ENCODE results near the gene PLA2G4A. TPM values are rescaled to one million over a fixed set of nuclear protein-coding genes. Genes with fewer than 3 reads are reported as not detected.

Gene PLA2G4A
- total RNA-seq, 2 donors from 2014 or later: 4.9 to 5.7 TPM

GRCh38 chr1:186865857-186866256 is 37.1 kb downstream of the PLA2G4A start:
- Mint-ChIP-seq H3K36me3 (ENCODE audit: insufficient read depth in 2 of 2) (peaks cover 2 to 3% of the 10 kb centered on the region in 2 donors), H3K27ac (peak overlapping the region; percentile 54), H3K9me3 (peaks cover 0 to 2% of the 10 kb centered on the region in 2 donors), H3K4me1 (ENCODE audit: low read depth) (peaks cover 9% of the 10 kb centered on the region), H3K27me3 (ENCODE audit: low read depth) (no peaks in the 10 kb centered on the region), H3K4me3 (no peak overlapping the region)
- ATAC-seq (replicated peaks in 1 of 2) (peak; percentile 31 to 60), DNase-seq (no peak)

- no peak for ATAC-seq (replicated peaks in 1 of 2)
- Mint-ChIP-seq H3K4me1 (ENCODE audit: low read depth) (peaks cover 19% of the 10 kb centered on the region), H3K36me3 (ENCODE audit: insufficient read depth in 2 of 2) (peaks cover 2 to 3% of the 10 kb centered on the region in 2 donors), H3K27ac (no peak overlapping the region), H3K4me3 (peak overlapping the region in 1 of 2 donors; percentile 11), H3K27me3 (ENCODE audit: low read depth) (no peaks in the 10 kb centered on the region), H3K9me3 (no peaks in the 10 kb centered on the region)
- no peak for DNase-seq
Observed at GRCh38 chr1:186869526-186870228, 40.9 kb downstream of the PLA2G4A start.

- peaks cover 10% of the 10 kb centered on the region for H3K4me1 Mint-ChIP-seq (ENCODE audit: low read depth)
- H3K36me3 Mint-ChIP-seq (ENCODE audit: insufficient read depth in 2 of 2): peaks cover 2 to 3% of the 10 kb centered on the region in 2 donors
- no peak overlapping the region for H3K27ac Mint-ChIP-seq
- DNase-seq (no peak), ATAC-seq (replicated peaks in 1 of 2) (no peak)
- no peaks in the 10 kb centered on the region for H3K27me3 Mint-ChIP-seq (ENCODE audit: low read depth)
- H3K4me3 Mint-ChIP-seq: no peak overlapping the region
- no peaks in the 10 kb centered on the region for H3K9me3 Mint-ChIP-seq
Observed at GRCh38 chr1:186871784-186872183, 43.0 kb downstream of the PLA2G4A start.

DNA sequence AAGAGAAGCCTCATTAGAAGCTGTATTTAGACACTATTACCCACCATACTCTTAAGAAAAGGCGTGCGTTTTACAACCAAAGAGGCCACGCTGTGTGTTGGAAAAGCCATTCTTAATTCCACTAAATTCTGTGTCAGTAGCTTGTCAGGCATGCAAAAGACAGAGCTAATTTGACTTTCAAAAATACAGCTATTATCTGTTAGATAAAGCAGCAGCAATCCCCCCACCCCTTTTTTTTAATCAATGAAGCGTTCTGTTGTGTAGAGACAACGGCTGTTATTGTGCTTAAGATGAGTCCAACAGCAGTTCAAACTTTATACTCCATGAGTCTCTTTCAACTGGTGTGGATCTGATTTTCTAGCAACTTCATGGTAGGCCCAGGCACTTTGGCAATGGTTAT is 43.5 kb downstream of the PLA2G4A start:
- ATAC-seq (replicated peaks in 1 of 2) (no peak), DNase-seq (no peak)
- H3K4me1 Mint-ChIP-seq (ENCODE audit: low read depth): peaks cover 10% of the 10 kb centered on the region
- H3K27ac Mint-ChIP-seq: peak overlapping the region; percentile 24
- H3K9me3 Mint-ChIP-seq: no peaks in the 10 kb centered on the region
- H3K36me3 Mint-ChIP-seq (ENCODE audit: insufficient read depth in 2 of 2): peaks cover 2 to 3% of the 10 kb centered on the region in 2 donors
- H3K27me3 Mint-ChIP-seq (ENCODE audit: low read depth): no peaks in the 10 kb centered on the region
- H3K4me3 Mint-ChIP-seq: no peak overlapping the region

DNA sequence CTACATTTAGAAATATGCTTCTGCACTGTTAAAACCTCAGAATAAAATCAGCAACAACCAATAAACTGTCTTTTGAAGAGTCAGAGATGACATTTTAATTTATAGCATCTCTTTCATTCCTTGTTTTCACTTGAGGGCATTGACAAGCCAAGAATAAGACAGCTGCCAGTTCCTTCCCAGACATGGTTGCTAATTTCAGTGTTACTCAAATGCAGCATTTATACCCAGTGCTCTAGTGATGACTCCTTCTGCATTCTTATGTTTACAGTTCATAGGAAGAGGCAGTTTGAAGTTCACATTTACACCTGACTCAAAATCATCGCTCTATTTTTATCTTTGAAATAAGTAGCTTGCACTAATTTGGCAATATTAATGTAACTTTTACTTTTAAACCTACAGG is 44.9 kb downstream of the PLA2G4A start:
- H3K4me1 Mint-ChIP-seq (ENCODE audit: low read depth): peaks cover 10% of the 10 kb centered on the region
- peak overlapping the region; percentile 38 for H3K27ac Mint-ChIP-seq
- H3K27me3 Mint-ChIP-seq (ENCODE audit: low read depth): no peaks in the 10 kb centered on the region
- peaks cover 0 to 2% of the 10 kb centered on the region in 2 donors for H3K36me3 Mint-ChIP-seq (ENCODE audit: insufficient read depth in 2 of 2)
- ATAC-seq (replicated peaks in 1 of 2): peak; percentile 58 to 72
- no peak for DNase-seq
- H3K4me3 Mint-ChIP-seq: no peak overlapping the region
- H3K9me3 Mint-ChIP-seq: no peaks in the 10 kb centered on the region

- ATAC-seq (replicated peaks in 1 of 2) (peak in 1 of 2 donors; percentile 33), DNase-seq (no peak)
- Mint-ChIP-seq H3K27me3 (ENCODE audit: low read depth) (no peaks in the 10 kb centered on the region), H3K9me3 (no peaks in the 10 kb centered on the region), H3K4me3 (no peak overlapping the region), H3K27ac (no peak overlapping the region), H3K4me1 (ENCODE audit: low read depth) (peaks cover 10% of the 10 kb centered on the region), H3K36me3 (ENCODE audit: insufficient read depth in 2 of 2) (no peaks in the 10 kb centered on the region)
Observed at GRCh38 chr1:186875896-186876835, 47.4 kb downstream of the PLA2G4A start.

- Mint-ChIP-seq H3K9me3 (peaks cover 0 to under 1% of the 10 kb centered on the region in 2 donors), H3K27ac (no peak overlapping the region), H3K36me3 (ENCODE audit: insufficient read depth in 2 of 2) (no peaks in the 10 kb centered on the region), H3K27me3 (ENCODE audit: low read depth) (peaks cover 6% of the 10 kb centered on the region), H3K4me3 (no peak overlapping the region), H3K4me1 (ENCODE audit: low read depth) (peaks cover 10% of the 10 kb centered on the region)
- DNase-seq (no peak), ATAC-seq (replicated peaks in 1 of 2) (no peak)
Observed at GRCh38 chr1:186878356-186878755, 49.6 kb downstream of the PLA2G4A start.

DNA sequence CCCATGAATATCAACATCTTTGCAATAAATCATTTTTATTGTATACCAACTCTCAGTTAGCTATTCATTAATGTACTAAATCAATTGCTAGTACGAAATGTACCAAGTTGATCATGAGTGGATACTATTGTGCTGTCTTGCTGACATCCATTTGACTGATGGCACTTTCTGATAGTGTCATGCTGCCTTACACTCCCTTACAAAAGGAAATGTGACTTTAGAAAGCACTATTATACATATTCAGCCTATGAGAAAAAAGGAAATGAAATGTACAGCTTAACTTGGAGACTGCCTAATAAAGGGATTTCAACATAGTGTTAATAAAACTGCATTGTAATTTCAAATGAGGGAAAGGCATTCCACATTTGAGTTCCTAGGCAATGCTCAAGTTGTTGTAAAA is 52.2 kb downstream of the PLA2G4A start:
- Mint-ChIP-seq H3K36me3 (ENCODE audit: insufficient read depth in 2 of 2) (peaks cover 3 to 6% of the 10 kb centered on the region in 2 donors), H3K4me1 (ENCODE audit: low read depth) (no peaks in the 10 kb centered on the region), H3K27me3 (ENCODE audit: low read depth) (peaks cover 6% of the 10 kb centered on the region), H3K4me3 (no peak overlapping the region), H3K27ac (no peak overlapping the region), H3K9me3 (peaks cover 3 to 9% of the 10 kb centered on the region in 2 donors)
- DNase-seq (no peak), ATAC-seq (replicated peaks in 1 of 2) (no peak)

- DNase-seq (no peak), ATAC-seq (replicated peaks in 1 of 2) (no peak)
- H3K4me1 Mint-ChIP-seq (ENCODE audit: low read depth): no peaks in the 10 kb centered on the region
- no peak overlapping the region for H3K4me3 Mint-ChIP-seq
- H3K9me3 Mint-ChIP-seq: peaks cover 3 to 11% of the 10 kb centered on the region in 2 donors
- peaks cover 3 to 6% of the 10 kb centered on the region in 2 donors for H3K36me3 Mint-ChIP-seq (ENCODE audit: insufficient read depth in 2 of 2)
- H3K27me3 Mint-ChIP-seq (ENCODE audit: low read depth): peaks cover 6% of the 10 kb centered on the region
- H3K27ac Mint-ChIP-seq: no peak overlapping the region
Observed at GRCh38 chr1:186882372-186883134, 53.8 kb downstream of the PLA2G4A start.

DNA sequence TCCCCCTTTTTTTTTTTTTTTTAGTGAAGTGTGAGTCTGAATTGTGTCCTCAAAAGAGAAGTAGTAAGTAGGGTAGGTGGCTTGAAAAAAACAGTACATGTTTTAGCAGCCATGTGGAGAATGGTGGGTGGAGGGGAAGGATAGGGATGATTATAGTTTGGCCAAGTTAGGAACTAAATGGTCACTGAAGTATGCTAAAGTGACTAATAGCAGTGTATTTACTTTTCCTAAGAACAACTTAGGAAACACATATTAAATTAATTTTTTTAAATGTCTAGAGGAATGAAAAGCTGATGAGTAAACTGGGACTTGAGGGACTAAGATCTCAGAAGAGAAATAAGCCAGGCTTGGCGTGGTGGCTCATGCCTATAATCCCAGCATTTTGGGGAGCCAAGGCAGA is 55.5 kb downstream of the PLA2G4A start:
- no peak overlapping the region for H3K27ac Mint-ChIP-seq
- H3K36me3 Mint-ChIP-seq (ENCODE audit: insufficient read depth in 2 of 2): peaks cover 3 to 6% of the 10 kb centered on the region in 2 donors
- peaks cover 6% of the 10 kb centered on the region for H3K27me3 Mint-ChIP-seq (ENCODE audit: low read depth)
- ATAC-seq (replicated peaks in 1 of 2): no peak
- no peak for DNase-seq
- H3K4me3 Mint-ChIP-seq: no peak overlapping the region
- no peaks in the 10 kb centered on the region for H3K4me1 Mint-ChIP-seq (ENCODE audit: low read depth)
- peaks cover 3 to 11% of the 10 kb centered on the region in 2 donors for H3K9me3 Mint-ChIP-seq

DNA sequence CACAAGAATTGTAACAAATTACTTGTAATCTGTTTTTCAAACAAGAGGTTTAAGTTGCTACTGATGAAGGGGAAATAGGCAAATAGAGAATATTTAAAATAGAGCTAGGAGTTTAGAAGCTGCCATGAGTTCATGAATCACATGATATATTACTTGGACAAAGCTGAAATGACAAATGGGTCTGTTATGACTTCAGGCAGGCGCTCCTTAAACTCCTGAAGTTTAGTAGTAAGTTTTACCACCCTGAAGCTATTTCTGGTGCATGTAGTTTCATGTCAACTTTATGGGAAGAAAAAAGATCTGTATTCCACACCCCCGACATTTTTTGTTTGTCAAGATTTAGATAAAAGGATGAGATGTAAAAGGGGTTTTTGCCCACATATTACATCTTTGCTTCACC is 58.5 kb downstream of the PLA2G4A start:
- DNase-seq (no peak), ATAC-seq (replicated peaks in 1 of 2) (peak; percentile 22 to 32)
- Mint-ChIP-seq H3K9me3 (peaks cover 6 to 13% of the 10 kb centered on the region in 2 donors), H3K4me3 (no peak overlapping the region), H3K27ac (no peak overlapping the region), H3K27me3 (ENCODE audit: low read depth) (peaks cover 10% of the 10 kb centered on the region), H3K36me3 (ENCODE audit: insufficient read depth in 2 of 2) (peaks cover 3 to 6% of the 10 kb centered on the region in 2 donors), H3K4me1 (ENCODE audit: low read depth) (no peaks in the 10 kb centered on the region)

DNA sequence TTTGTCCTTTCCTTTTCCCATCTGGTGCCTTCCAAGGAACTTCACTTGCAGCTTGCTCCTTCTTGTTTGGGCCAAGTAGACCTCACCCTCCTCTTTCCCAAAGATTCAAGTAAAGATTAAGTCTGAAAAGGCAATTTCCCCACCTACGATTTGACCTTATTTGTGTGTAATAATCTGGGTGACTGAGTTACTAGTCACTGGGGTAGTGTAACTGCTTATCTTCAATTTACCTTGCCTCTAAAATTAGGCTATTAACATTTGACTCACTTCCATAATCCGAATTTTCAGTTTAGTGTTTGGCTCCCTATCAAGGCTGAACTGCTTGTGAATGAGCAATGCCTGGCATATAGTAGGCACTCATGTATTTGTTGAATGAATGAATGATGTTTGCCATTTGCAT is 59.6 kb downstream of the PLA2G4A start:
- no peak for ATAC-seq (replicated peaks in 1 of 2)
- no peak for DNase-seq
- Mint-ChIP-seq H3K9me3 (peaks cover 6 to 13% of the 10 kb centered on the region in 2 donors), H3K27me3 (ENCODE audit: low read depth) (peaks cover 5% of the 10 kb centered on the region), H3K27ac (no peak overlapping the region), H3K4me3 (no peak overlapping the region), H3K4me1 (ENCODE audit: low read depth) (no peaks in the 10 kb centered on the region), H3K36me3 (ENCODE audit: insufficient read depth in 2 of 2) (peaks cover 3 to 6% of the 10 kb centered on the region in 2 donors)

Measured in activated T-cell treated with anti-CD3 and anti-CD28 coated beads, Interleukin-2, amount 50 U/mL, for 72 hours (primary cell).